ENCODE data around the gene IFT81. TPM values are rescaled to one million over a fixed set of nuclear protein-coding genes. Genes with fewer than 3 reads are reported as not detected.
A peak's percentile ranks its signal among the peaks of the same experiment; 100 is the strongest.

IFT81 gene
- total RNA-seq, 1 experiment from 2014 or later = 32.9 TPM

GRCh38 chr12:110159671-110160245, 35.6 kb downstream of the IFT81 start:
- no TSS peak for BruUV-seq (replicated peaks)
- DNase-seq (ENCODE audit: low spot score) = no peak
- TF ChIP-seq EZH2 (IDR thresholded peaks at IDR 0.05; ENCODE audit: borderline replicate concordance, low read depth, low read length, poor library complexity, severe bottlenecking) (no peak), CTCF (conservative IDR thresholded peaks at IDR 0.05; ENCODE audit: low read depth, low read length) (no peak)
- peaks cover 26% of the 10 kb centered on the region for H3K36me3 ChIP-seq (ENCODE audit: insufficient read depth, low read length, poor library complexity, severe bottlenecking)
- POLR2A ChIA-PET (ENCODE audit: low non-redundant PET) = no interaction called here
- peaks cover 8% of the 10 kb centered on the region for H3K4me1 ChIP-seq (ENCODE audit: insufficient read depth, low read length, poor library complexity, severe bottlenecking)
- no peaks in the 10 kb centered on the region for H3K27me3 ChIP-seq (replicated peaks; ENCODE audit: insufficient read depth, low read depth, low read length, poor library complexity)
- H3K27ac ChIP-seq (ENCODE audit: low read depth, low read length, poor library complexity, severe bottlenecking) = no peak overlapping the region
- intact Hi-C loops (cut with micrococcal nuclease; ENCODE audit: unreplicated experiment) = no loop called here
- no peak overlapping the region for H3K4me3 ChIP-seq (ENCODE audit: low read depth, low read length, poor library complexity, severe bottlenecking)
- CTCF ChIA-PET = no interaction called here
- peaks cover 19% of the 10 kb centered on the region for H3K9me3 ChIP-seq (ENCODE audit: low read depth, low read length, poor library complexity, severe bottlenecking)

DNA sequence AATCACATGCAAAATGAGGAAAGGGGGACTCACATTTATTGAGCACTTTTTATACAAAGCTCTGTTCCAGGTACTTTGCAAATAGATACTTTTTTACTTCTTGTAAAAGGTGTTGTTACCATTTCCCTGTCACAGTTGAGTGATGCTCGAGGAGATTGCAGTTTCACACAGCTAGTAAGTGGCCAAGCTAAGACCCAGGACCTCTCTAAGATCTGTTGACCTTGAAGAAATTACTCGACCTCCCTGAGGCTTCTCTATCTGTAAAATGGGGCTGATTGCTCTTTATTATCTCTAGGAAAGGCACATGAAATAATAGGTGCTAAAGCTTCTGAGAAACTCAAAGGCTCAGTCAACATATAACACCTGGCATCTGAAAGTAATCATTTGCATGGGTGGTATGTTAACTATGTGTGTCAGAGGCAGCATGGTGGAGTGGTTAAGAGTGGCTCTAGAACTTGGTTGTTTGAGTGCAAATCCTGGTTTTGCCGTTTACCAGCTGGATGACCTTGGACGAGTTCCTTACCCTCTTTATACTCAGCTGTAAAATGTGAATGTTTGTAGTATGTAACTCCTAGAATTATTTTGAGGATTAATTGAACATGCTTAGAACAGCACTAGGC, 41.5 kb downstream of the IFT81 start:
- Histone ChIP-seq H3K27me3 (replicated peaks; ENCODE audit: insufficient read depth, low read depth, low read length, poor library complexity) (no peaks in the 10 kb centered on the region), H3K9me3 (ENCODE audit: low read depth, low read length, poor library complexity, severe bottlenecking) (no peaks in the 10 kb centered on the region), H3K4me1 (ENCODE audit: insufficient read depth, low read length, poor library complexity, severe bottlenecking) (peaks cover 63% of the 10 kb centered on the region), H3K36me3 (ENCODE audit: insufficient read depth, low read length, poor library complexity, severe bottlenecking) (peaks cover 6% of the 10 kb centered on the region), H3K27ac (ENCODE audit: low read depth, low read length, poor library complexity, severe bottlenecking) (peak overlapping the region; percentile 58), H3K4me3 (ENCODE audit: low read depth, low read length, poor library complexity, severe bottlenecking) (no peak overlapping the region)
- CTCF ChIA-PET = no interaction called here
- POLR2A ChIA-PET (ENCODE audit: low non-redundant PET) = no interaction called here
- no peak for DNase-seq (ENCODE audit: low spot score)
- intact Hi-C loops (cut with micrococcal nuclease; ENCODE audit: unreplicated experiment) = no loop called here
- no TSS peak for BruUV-seq (replicated peaks)
- TF ChIP-seq CTCF (conservative IDR thresholded peaks at IDR 0.05; ENCODE audit: low read depth, low read length) (no peak), EZH2 (IDR thresholded peaks at IDR 0.05; ENCODE audit: borderline replicate concordance, low read depth, low read length, poor library complexity, severe bottlenecking) (no peak)

DNA sequence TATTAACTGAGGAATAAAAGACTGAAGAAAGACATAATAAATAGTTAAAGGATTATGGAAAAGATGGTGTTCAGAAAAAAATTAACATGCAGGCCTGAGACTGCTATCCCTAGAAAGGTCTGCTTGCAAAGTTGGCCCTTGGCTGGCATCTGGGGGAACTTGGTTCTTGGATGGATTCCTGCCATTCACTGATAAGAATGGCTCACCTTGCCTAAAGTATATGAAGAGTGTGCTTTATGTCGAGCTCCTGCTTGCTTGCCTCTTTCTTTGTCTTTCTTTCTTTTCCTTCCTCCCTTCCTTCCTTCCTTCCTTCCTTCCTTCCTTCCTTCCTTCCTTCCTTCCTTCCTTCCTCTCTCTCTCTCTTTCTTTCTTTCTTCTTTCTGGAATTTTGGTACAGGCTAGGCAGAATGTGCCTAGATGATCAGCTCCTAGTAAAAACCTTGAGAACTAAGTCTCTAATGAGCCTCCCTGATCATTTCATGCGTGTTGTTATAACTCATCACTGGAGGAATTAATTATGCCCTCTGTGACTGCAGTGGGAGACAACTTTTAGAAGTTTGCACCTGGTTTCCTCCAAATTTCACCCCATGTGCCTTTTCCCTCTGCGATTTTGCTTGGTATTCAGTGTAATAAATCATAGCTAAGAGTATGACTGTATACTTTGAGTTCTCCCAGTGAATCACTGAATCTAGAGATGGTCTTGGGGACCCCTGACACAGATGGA, 44.7 kb downstream of the IFT81 start:
- POLR2A ChIA-PET (ENCODE audit: low non-redundant PET) = no interaction called here
- intact Hi-C loops (cut with micrococcal nuclease; ENCODE audit: unreplicated experiment) = no loop called here
- no peaks in the 10 kb centered on the region for H3K36me3 ChIP-seq (ENCODE audit: insufficient read depth, low read length, poor library complexity, severe bottlenecking)
- no peaks in the 10 kb centered on the region for H3K9me3 ChIP-seq (ENCODE audit: low read depth, low read length, poor library complexity, severe bottlenecking)
- no peak for TF ChIP-seq EZH2 (IDR thresholded peaks at IDR 0.05; ENCODE audit: borderline replicate concordance, low read depth, low read length, poor library complexity, severe bottlenecking)
- TF ChIP-seq CTCF (conservative IDR thresholded peaks at IDR 0.05; ENCODE audit: low read depth, low read length) = no peak
- DNase-seq (ENCODE audit: low spot score) = peak; percentile 88
- CTCF ChIA-PET = interaction anchor here (0.6 kb wide), 1 partner anchor 45 kb away, joined by 3 read pairs; the partner anchor contains the start of gene IFT81
- no peak overlapping the region for H3K4me3 ChIP-seq (ENCODE audit: low read depth, low read length, poor library complexity, severe bottlenecking)
- peaks cover 78% of the 10 kb centered on the region for H3K4me1 ChIP-seq (ENCODE audit: insufficient read depth, low read length, poor library complexity, severe bottlenecking)
- peak overlapping the region; percentile 80 for H3K27ac ChIP-seq (ENCODE audit: low read depth, low read length, poor library complexity, severe bottlenecking)
- no peaks in the 10 kb centered on the region for H3K27me3 ChIP-seq (replicated peaks; ENCODE audit: insufficient read depth, low read depth, low read length, poor library complexity)
- no TSS peak for BruUV-seq (replicated peaks)
